Neural progenitor cell (in vitro differentiated cells): ENCODE measurements around the gene CRHR1.

Experiments used
- CTCF ChIP-seq: fragments of 200-600 bp; sonication (generic); IDR thresholded peaks from 2 replicates; pipeline ENCODE4 v1.5.1; 2017; ENCODE audit warnings: antibody characterized with exemption, mild to moderate bottlenecking
- EZH2 ChIP-seq: fragments of 200-600 bp; sonication (generic); IDR thresholded peaks from 2 replicates; pipeline ENCODE4 v1.6.1; 2017; ENCODE audit warnings: antibody characterized with exemption, mild to moderate bottlenecking, moderate library complexity
- EZH2phosphoT487 ChIP-seq: fragments of 200-600 bp; sonication (generic); IDR thresholded peaks from 2 replicates; pipeline ENCODE4 v1.6.1; 2017; ENCODE audit warnings: antibody characterized with exemption

GRCh38 chr17:45757431-45758218 is 26.5 kb upstream of the CRHR1 start:
- TF ChIP-seq CTCF (no peak), EZH2 (no peak), EZH2phosphoT487 (no peak)
